Tibial nerve (tissue), 4 donors: Measurements from ENCODE around the gene UGT2B17. TPM values are rescaled to one million over a fixed set of nuclear protein-coding genes. Genes with fewer than 3 reads are reported as not detected.
"Not testable (repeated sequence)": the region's sequence is repeated elsewhere in the genome, so short reads cannot be mapped to it uniquely, and the experiment has no call there.

Experiments used
- DNase-seq, 2 donors: peaks; one replicate each; pipeline ENCODE4 v3.0.0-alpha.2; 2019; ENCODE audit warnings: low spot score in 2 of 2
- H3K27ac ChIP-seq, 4 donors: fragments of 200-600 bp; sonication (generic) in 3 of 4; one replicate each; pipeline ENCODE4 v1.5.1; 2017 to 2019; ENCODE audit warnings: mild to moderate bottlenecking in 1 of 4
- H3K27me3 ChIP-seq, 2 donors: fragments of 200-600 bp; sonication (generic) in 1 of 2; one replicate each; pipeline versions ENCODE4 v1.5.1 to v1.6.0; 2017 to 2019
- H3K36me3 ChIP-seq, 3 donors: fragments of 200-600 bp; sonication (generic); one replicate each; pipeline ENCODE4 v1.5.1; 2018 to 2019
- H3K4me1 ChIP-seq, 4 donors: fragments of 200-600 bp; sonication (generic) in 3 of 4; one replicate each; pipeline ENCODE4 v1.5.1; 2017 to 2019
- H3K4me3 ChIP-seq, 4 donors: fragments of 200-600 bp; sonication (generic) in 3 of 4; one replicate each; pipeline ENCODE4 v1.5.1; 2017 to 2019; ENCODE audit warnings: mild to moderate bottlenecking in 1 of 4, moderate library complexity in 1 of 4
- H3K9me3 ChIP-seq, 4 donors: fragments of 200-600 bp; sonication (generic) in 3 of 4; one replicate each; pipeline ENCODE4 v1.5.1; 2017 to 2019
- EP300 ChIP-seq, 2 donors: sonication (generic); formaldehyde crosslinking; IDR thresholded peaks; one replicate each; pipeline ENCODE4 v1.6.1; 2017; ENCODE audit warnings: antibody characterized with exemption in 2 of 2, mild to moderate bottlenecking in 1 of 2
- POLR2A ChIP-seq, 2 donors: fragments of 450-650 bp; IDR thresholded peaks; one replicate each; pipeline ENCODE4 v1.6.1; 2017; ENCODE audit warnings: antibody characterized with exemption in 2 of 2, mild to moderate bottlenecking in 2 of 2, moderate library complexity in 2 of 2
- WGBS, 2 donors: methylation state at CpG; one replicate each; pipeline ENCODE4 v1.1.5; 2018; 5-methylcytosine and 5-hydroxymethylcytosine counted together
- total RNA-seq, 4 donors: library from RNA; depleted of rRNA; stranded (reverse); fragments of >200 nt; gene quantifications; one replicate each; pipeline ENCODE4 v1.1.0, GENCODE V29; 2016
- TF ChIP-seq, protein P1 (sequence below), 5 experiments: fragments of 200-600 bp in 3 of 5; fragments of 450-650 bp in 2 of 5; sonication (generic) in 3 of 5; IDR thresholded peaks; one replicate each; pipeline ENCODE4 v1.5.1; 2016 to 2019; ENCODE audit warnings: antibody characterized with exemption in 5 of 5, mild to moderate bottlenecking in 3 of 5, moderate library complexity in 2 of 5

Gene UGT2B17
- total RNA-seq, 4 donors from 2014 or later: not detected

DNA sequence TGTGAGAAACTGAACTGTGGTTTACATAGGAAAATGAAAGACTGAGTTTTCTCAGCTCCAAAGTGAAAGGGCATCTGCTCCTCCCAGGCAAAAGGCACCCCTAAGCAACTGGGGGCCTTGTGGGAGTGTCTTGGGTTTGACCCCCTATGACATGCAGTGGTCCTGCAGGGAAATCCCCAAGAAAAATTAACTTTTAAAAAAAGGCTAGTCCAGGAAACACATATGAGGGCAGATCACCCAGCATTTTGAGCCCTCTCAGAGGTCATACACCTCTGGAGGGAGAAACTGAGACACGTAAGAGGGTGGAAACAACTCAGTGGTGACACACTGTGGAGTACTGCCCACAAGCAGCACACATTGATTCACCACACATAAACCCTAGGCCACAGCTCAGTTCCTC, 22.3 kb downstream of the UGT2B17 start:
- not testable (repeated sequence) for H3K4me3 ChIP-seq, H3K4me1 ChIP-seq, H3K27me3 ChIP-seq, H3K36me3 ChIP-seq, H3K9me3 ChIP-seq, DNase-seq, H3K27ac ChIP-seq
- WGBS, 2 donors: 69 to 92% methylated on average over 1 of the region's 1 CpG

- H3K4me3 ChIP-seq, H3K27ac ChIP-seq, DNase-seq, H3K4me1 ChIP-seq, H3K27me3 ChIP-seq, H3K36me3 ChIP-seq, H3K9me3 ChIP-seq: not testable (repeated sequence)
- WGBS, 2 donors: 50 to 55% methylated on average over 5 of the region's 5 CpGs
Measured at GRCh38 chr4:68552818-68553811, 23.0 kb downstream of the UGT2B17 start.

DNA sequence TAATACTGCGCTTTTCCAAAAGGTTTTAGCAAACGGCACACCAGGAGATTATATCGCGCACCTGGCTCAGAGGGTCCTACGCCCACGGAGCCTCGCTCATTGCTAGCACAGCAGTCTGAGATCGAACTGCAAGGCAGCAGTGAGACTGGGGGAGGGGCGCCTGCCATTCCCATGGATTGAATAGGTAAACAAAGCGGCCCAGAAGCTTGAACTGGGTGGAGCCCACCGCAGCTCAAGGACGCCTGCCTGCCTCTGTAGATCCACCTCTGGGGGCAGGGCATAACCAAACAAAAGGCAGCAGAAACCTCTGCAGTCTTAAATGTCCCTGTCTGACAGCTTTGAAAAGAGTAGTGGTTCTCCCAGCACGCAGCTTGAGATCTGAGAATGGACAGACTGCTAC, 33.4 kb downstream of the UGT2B17 start:
- H3K4me3 ChIP-seq, H3K27me3 ChIP-seq, H3K36me3 ChIP-seq, H3K27ac ChIP-seq, DNase-seq, H3K4me1 ChIP-seq, H3K9me3 ChIP-seq: not testable (repeated sequence)
- WGBS, 2 donors: 90 to 92% methylated on average over 13 of the region's 13 CpGs

GRCh38 chr4:68536375-68536774, 39.7 kb downstream of the UGT2B17 start:
- Histone ChIP-seq H3K4me1 (no peaks in the 10 kb centered on the region), H3K36me3 (no peaks in the 10 kb centered on the region), H3K9me3 (no peaks in the 10 kb centered on the region), H3K27ac (no peak overlapping the region), H3K4me3 (no peak overlapping the region), H3K27me3 (no peaks in the 10 kb centered on the region)
- TF ChIP-seq POLR2A (IDR thresholded peaks at IDR 0.05) (no peak), EP300 (IDR thresholded peaks at IDR 0.05) (no peak)
- TF ChIP-seq, protein P1, sequence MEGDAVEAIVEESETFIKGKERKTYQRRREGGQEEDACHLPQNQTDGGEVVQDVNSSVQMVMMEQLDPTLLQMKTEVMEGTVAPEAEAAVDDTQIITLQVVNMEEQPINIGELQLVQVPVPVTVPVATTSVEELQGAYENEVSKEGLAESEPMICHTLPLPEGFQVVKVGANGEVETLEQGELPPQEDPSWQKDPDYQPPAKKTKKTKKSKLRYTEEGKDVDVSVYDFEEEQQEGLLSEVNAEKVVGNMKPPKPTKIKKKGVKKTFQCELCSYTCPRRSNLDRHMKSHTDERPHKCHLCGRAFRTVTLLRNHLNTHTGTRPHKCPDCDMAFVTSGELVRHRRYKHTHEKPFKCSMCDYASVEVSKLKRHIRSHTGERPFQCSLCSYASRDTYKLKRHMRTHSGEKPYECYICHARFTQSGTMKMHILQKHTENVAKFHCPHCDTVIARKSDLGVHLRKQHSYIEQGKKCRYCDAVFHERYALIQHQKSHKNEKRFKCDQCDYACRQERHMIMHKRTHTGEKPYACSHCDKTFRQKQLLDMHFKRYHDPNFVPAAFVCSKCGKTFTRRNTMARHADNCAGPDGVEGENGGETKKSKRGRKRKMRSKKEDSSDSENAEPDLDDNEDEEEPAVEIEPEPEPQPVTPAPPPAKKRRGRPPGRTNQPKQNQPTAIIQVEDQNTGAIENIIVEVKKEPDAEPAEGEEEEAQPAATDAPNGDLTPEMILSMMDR (IDR thresholded peaks at IDR 0.05): no peak
- DNase-seq: no peak
- WGBS, 2 donors: 76 to 83% methylated on average over 3 of the region's 3 CpGs

DNA sequence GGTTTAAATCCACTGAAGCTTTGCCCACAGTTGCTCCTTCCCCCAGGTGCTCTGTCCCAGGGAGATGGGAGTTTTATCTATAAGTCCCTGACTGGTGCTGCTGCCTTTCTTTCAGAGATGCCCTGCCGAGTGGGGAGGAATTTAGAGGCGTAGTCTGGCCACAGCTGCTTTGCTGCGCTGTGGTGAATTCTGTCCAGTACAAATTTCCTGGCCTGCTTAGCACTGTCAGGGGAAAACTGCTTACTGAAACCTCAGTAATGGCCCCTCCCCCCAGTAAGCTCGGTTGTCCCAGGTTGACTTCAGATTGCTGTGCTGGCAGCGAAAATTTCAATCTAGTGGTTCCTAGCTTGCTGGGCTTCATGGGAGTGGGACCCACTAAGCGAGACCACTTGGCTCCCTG, 40.1 kb downstream of the UGT2B17 start:
- Histone ChIP-seq H3K27me3 (no peaks in the 10 kb centered on the region), H3K4me3 (no peak overlapping the region), H3K27ac (no peak overlapping the region), H3K36me3 (no peaks in the 10 kb centered on the region), H3K9me3 (no peaks in the 10 kb centered on the region), H3K4me1 (no peaks in the 10 kb centered on the region)
- no peak for TF ChIP-seq EP300 (IDR thresholded peaks at IDR 0.05)
- TF ChIP-seq POLR2A (IDR thresholded peaks at IDR 0.05): no peak
- TF ChIP-seq, protein P1 (IDR thresholded peaks at IDR 0.05): no peak
- DNase-seq: no peak
- 66 to 69% methylated on average over 4 to 6 of the region's 6 CpGs for WGBS, 2 donors

DNA sequence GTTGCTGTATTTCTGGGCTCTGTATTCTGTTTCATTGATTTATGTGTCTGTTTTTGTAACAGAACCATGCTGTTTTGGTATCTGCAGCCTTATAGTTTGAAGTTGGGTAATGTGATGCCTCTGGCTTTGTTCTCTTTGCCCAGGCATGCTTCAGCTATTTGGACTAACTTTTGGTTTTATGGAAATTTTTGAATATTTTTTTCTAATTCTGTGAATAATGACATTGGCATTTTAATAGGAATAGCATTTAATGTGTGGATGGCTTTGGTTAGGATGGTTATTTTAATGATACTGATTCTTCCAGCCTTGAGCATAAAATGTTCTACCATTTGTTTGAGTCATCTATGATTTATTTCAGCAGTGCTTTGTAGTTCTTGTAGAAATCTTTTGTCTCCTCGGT, 53.9 kb downstream of the UGT2B17 start:
- not testable (repeated sequence) for H3K4me3 ChIP-seq, H3K36me3 ChIP-seq, H3K27ac ChIP-seq, H3K9me3 ChIP-seq, H3K4me1 ChIP-seq, H3K27me3 ChIP-seq, DNase-seq
- 72 to 86% methylated on average over 1 of the region's 1 CpG for WGBS, 2 donors

GRCh38 chr4:68520985-68521384, 55.1 kb downstream of the UGT2B17 start:
- no peak for DNase-seq
- no peak for TF ChIP-seq EP300 (IDR thresholded peaks at IDR 0.05)
- no peak for TF ChIP-seq POLR2A (IDR thresholded peaks at IDR 0.05)
- TF ChIP-seq, protein P1 (IDR thresholded peaks at IDR 0.05): no peak
- no peak overlapping the region for H3K27ac ChIP-seq
- H3K27me3 ChIP-seq: no peaks in the 10 kb centered on the region
- 68 to 70% methylated on average over 2 of the region's 2 CpGs for WGBS, 2 donors
- no peaks in the 10 kb centered on the region for H3K4me1 ChIP-seq
- H3K9me3 ChIP-seq: no peaks in the 10 kb centered on the region
- H3K4me3 ChIP-seq: no peak overlapping the region
- no peaks in the 10 kb centered on the region for H3K36me3 ChIP-seq
